Suprapubic skin (tissue), 4 donors: ENCODE data around the gene CAPZA1.

Source experiments
- CTCF ChIP-seq, 2 donors: fragments of 200-600 bp in 1 of 2; fragments of 450-650 bp in 1 of 2; sonication (generic) in 1 of 2; IDR thresholded peaks; one replicate each; pipeline ENCODE4 v1.5.1; 2016 to 2019; ENCODE audit warnings: antibody characterized with exemption in 2 of 2, mild to moderate bottlenecking in 1 of 2, moderate library complexity in 1 of 2
- EP300 ChIP-seq: sonication (generic); formaldehyde crosslinking; IDR thresholded peaks from one replicate; pipeline ENCODE4 v1.6.1; 2017; ENCODE audit warnings: antibody characterized with exemption
- POLR2A ChIP-seq, 2 donors: fragments of 450-650 bp; IDR thresholded peaks; one replicate each; pipeline ENCODE4 v1.6.1; 2017; ENCODE audit warnings: antibody characterized with exemption in 2 of 2, mild to moderate bottlenecking in 2 of 2, moderate library complexity in 2 of 2
- POLR2AphosphoS5 ChIP-seq, 3 donors: sonication (generic); formaldehyde crosslinking; IDR thresholded peaks; one replicate each; pipeline ENCODE4 v1.6.1; 2017; ENCODE audit warnings: antibody characterized with exemption in 3 of 3

- no peak for TF ChIP-seq CTCF (IDR thresholded peaks at IDR 0.05)
- TF ChIP-seq EP300 = no peak
- no peak for TF ChIP-seq POLR2AphosphoS5 (IDR thresholded peaks at IDR 0.05)
- TF ChIP-seq POLR2A (IDR thresholded peaks at IDR 0.05) = no peak
Measured at GRCh38 chr1:112711670-112712069, 92.0 kb downstream of the CAPZA1 start.
